Lower leg skin (tissue), 3 donors: Measurements from ENCODE around the gene C2.
"Not testable (repeated sequence)": the region's sequence is repeated elsewhere in the genome, so short reads cannot be mapped to it uniquely, and the experiment has no call there.

Experiments
- CTCF ChIP-seq, 3 donors: fragments of 450-650 bp; IDR thresholded peaks; one replicate each; pipeline ENCODE4 v1.5.1; 2016; ENCODE audit warnings: antibody characterized with exemption in 3 of 3, mild to moderate bottlenecking in 3 of 3, moderate library complexity in 2 of 3
- POLR2A ChIP-seq, 2 donors: fragments of 450-650 bp; IDR thresholded peaks; one replicate each; pipeline ENCODE4 v1.6.1; 2016 to 2017; ENCODE audit warnings: antibody characterized with exemption in 2 of 2, mild to moderate bottlenecking in 1 of 2, moderate library complexity in 1 of 2

- TF ChIP-seq CTCF, POLR2A (IDR thresholded peaks at IDR 0.05): not testable (repeated sequence)
Measured at GRCh38 chr6:31909298-31909697, 18.2 kb upstream of the C2 start.
